HepG2 (cell line): ENCODE results near the gene ACTR3. TPM values are rescaled to one million over a fixed set of nuclear protein-coding genes. Genes with fewer than 3 reads are reported as not detected.

ENCODE experiments used
- AGO1 ChIP-seq: fragments of 200-400 bp; formaldehyde crosslinking; IDR thresholded peaks from 2 replicates; pipeline ENCODE4 v1.6.1; 2017; ENCODE audit warnings: mild to moderate bottlenecking, low read depth, low read length, moderate library complexity; ENCODE audit not compliant: poor library complexity, severe bottlenecking
- ATRX ChIP-seq: sonication (generic); formaldehyde crosslinking; IDR thresholded peaks from 2 replicates; pipeline ENCODE4 v1.4.0; 2020; ENCODE audit warnings: missing genetic modification reagents, borderline replicate concordance
- CEBPB ChIP-seq: IDR thresholded peaks from 2 replicates; pipeline ENCODE4 v1.6.1; 2011; ENCODE audit warnings: low read depth, low read length, improper control_type of control experiment, borderline replicate concordance
- ELF3 ChIP-seq: IDR thresholded peaks from 2 replicates; pipeline ENCODE4 v1.6.1; 2016; ENCODE audit warnings: missing genetic modification reagents, missing compliant biosample characterization
- ISX ChIP-seq: sonication (generic); formaldehyde crosslinking; conservative IDR thresholded peaks from 2 replicates; pipeline ENCODE4 v1.5.0; 2020; ENCODE audit warnings: missing genetic modification reagents
- KDM2A ChIP-seq: sonication (generic); formaldehyde crosslinking; IDR thresholded peaks from 2 replicates; pipeline ENCODE4 v1.4.0; 2020; ENCODE audit warnings: low read depth, missing genetic modification reagents, borderline replicate concordance
- KMT2A ChIP-seq: sonication (generic); formaldehyde crosslinking; IDR thresholded peaks from 2 replicates; pipeline ENCODE4 v1.4.0; 2020; ENCODE audit warnings: missing genetic modification reagents
- NFE2 ChIP-seq: sonication (generic); formaldehyde crosslinking; IDR thresholded peaks from 2 replicates; pipeline ENCODE4 v1.4.0; 2020; ENCODE audit warnings: missing genetic modification reagents
- PHB2 ChIP-seq: fragments of 450-650 bp; IDR thresholded peaks from 2 replicates; pipeline ENCODE4 v1.6.1; 2018; ENCODE audit not compliant: partially characterized antibody
- PHF21A ChIP-seq: sonication (generic); formaldehyde crosslinking; IDR thresholded peaks from 2 replicates; pipeline ENCODE4 v1.5.0; 2020; ENCODE audit warnings: mild to moderate bottlenecking, missing genetic modification reagents
- RELA ChIP-seq: sonication (generic); formaldehyde crosslinking; IDR thresholded peaks from 2 replicates; pipeline ENCODE4 v1.4.0; 2020; ENCODE audit warnings: missing genetic modification reagents
- REST ChIP-seq, 2 experiments: IDR thresholded peaks; 2 replicates each; pipeline ENCODE4 v1.6.1; 2011 to 2012; ENCODE audit warnings: low read length in 2 of 2, borderline replicate concordance in 1 of 2, low read depth in 1 of 2, mild to moderate bottlenecking in 1 of 2, moderate library complexity in 1 of 2
- SALL2 ChIP-seq: sonication (generic); formaldehyde crosslinking; IDR thresholded peaks from 2 replicates; pipeline ENCODE4 v1.8.1; 2023; ENCODE audit warnings: mild to moderate bottlenecking, missing genetic modification reagents, inconsistent platforms
- TCF7L2 ChIP-seq: IDR thresholded peaks from 2 replicates; pipeline ENCODE4 v1.6.1; 2011; ENCODE audit warnings: mild to moderate bottlenecking, low read depth, low read length, moderate library complexity
- TEAD3 ChIP-seq: optimal IDR thresholded peaks from 2 replicates; pipeline ENCODE3; 2016; ENCODE audit warnings: borderline replicate concordance
- ZFP37 ChIP-seq: sonication (generic); formaldehyde crosslinking; IDR thresholded peaks from 2 replicates; pipeline ENCODE4 v1.4.0; 2020; ENCODE audit warnings: missing genetic modification reagents, borderline replicate concordance
- ZNF512 ChIP-seq: sonication (generic); formaldehyde crosslinking; IDR thresholded peaks from 2 replicates; pipeline ENCODE4 v1.4.0; 2020; ENCODE audit warnings: mild to moderate bottlenecking, missing genetic modification reagents
- ZNF567 ChIP-seq: sonication (generic); formaldehyde crosslinking; IDR thresholded peaks from 2 replicates; pipeline ENCODE4 v1.8.1; 2023; ENCODE audit warnings: mild to moderate bottlenecking, missing genetic modification reagents, borderline replicate concordance
- ZNF577 ChIP-seq: sonication (generic); formaldehyde crosslinking; IDR thresholded peaks from 2 replicates; pipeline ENCODE4 v1.4.0; 2020; ENCODE audit warnings: mild to moderate bottlenecking, low read depth, missing genetic modification reagents, borderline replicate concordance
- ZNF850 ChIP-seq: sonication (generic); formaldehyde crosslinking; conservative IDR thresholded peaks from 2 replicates; pipeline ENCODE4 v1.9.0; 2021; ENCODE audit warnings: mild to moderate bottlenecking, missing genetic modification reagents
- polyA plus RNA-seq, 8 experiments: library from polyadenylated mRNA; depleted of rRNA in 3 of 8; stranded (reverse) in 7 of 8; unstranded in 1 of 8; fragments of >200 nt; fragmentation: Illumina TruSeq in 4 of 8; extraction: Trizol in 4 of 8; gene quantifications; 2 replicates each; pipeline versions ENCODE4 v1.2.1 to v1.2.3, GENCODE V29; 2011 to 2016; ENCODE audit warnings: low read depth in 4 of 8, missing spikeins in 1 of 8, mixed read lengths in 1 of 8; ENCODE audit not compliant: insufficient read depth in 1 of 8
- total RNA-seq, 5 experiments: library from RNA; depleted of rRNA; stranded (reverse); fragments of >200 nt; fragmentation: Illumina TruSeq; extraction: Trizol; gene quantifications; 2 replicates each; pipeline ENCODE4 v1.2.3, GENCODE V29; 2016; ENCODE audit warnings: low read depth in 1 of 5
- TF ChIP-seq, protein P1 (sequence below): sonication (generic); formaldehyde crosslinking; IDR thresholded peaks from 2 replicates; pipeline ENCODE4 v1.9.0; 2021; ENCODE audit warnings: missing genetic modification reagents, borderline replicate concordance
- TF ChIP-seq, protein P2 (sequence below): sonication (generic); formaldehyde crosslinking; IDR thresholded peaks from 2 replicates; pipeline ENCODE4 v1.5.0; 2020; ENCODE audit warnings: missing genetic modification reagents

The ACTR3 gene
- total and polyA plus RNA-seq, 2 of the 13 experiments (the other 11 are each of a cell fraction or from before 2014, with no cell fraction given) = 123 to 225 TPM

GRCh38 chr2:113977060-113977659 is 87.3 kb downstream of the ACTR3 start (continued):
- TF ChIP-seq, protein P1, sequence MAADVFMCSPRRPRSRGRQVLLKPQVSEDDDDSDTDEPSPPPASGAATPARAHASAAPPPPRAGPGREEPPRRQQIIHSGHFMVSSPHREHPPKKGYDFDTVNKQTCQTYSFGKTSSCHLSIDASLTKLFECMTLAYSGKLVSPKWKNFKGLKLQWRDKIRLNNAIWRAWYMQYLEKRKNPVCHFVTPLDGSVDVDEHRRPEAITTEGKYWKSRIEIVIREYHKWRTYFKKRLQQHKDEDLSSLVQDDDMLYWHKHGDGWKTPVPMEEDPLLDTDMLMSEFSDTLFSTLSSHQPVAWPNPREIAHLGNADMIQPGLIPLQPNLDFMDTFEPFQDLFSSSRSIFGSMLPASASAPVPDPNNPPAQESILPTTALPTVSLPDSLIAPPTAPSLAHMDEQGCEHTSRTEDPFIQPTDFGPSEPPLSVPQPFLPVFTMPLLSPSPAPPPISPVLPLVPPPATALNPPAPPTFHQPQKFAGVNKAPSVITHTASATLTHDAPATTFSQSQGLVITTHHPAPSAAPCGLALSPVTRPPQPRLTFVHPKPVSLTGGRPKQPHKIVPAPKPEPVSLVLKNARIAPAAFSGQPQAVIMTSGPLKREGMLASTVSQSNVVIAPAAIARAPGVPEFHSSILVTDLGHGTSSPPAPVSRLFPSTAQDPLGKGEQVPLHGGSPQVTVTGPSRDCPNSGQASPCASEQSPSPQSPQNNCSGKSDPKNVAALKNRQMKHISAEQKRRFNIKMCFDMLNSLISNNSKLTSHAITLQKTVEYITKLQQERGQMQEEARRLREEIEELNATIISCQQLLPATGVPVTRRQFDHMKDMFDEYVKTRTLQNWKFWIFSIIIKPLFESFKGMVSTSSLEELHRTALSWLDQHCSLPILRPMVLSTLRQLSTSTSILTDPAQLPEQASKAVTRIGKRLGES = no peak
- no peak for TF ChIP-seq PHB2
- TF ChIP-seq KMT2A = no peak
- TF ChIP-seq, protein P2, sequence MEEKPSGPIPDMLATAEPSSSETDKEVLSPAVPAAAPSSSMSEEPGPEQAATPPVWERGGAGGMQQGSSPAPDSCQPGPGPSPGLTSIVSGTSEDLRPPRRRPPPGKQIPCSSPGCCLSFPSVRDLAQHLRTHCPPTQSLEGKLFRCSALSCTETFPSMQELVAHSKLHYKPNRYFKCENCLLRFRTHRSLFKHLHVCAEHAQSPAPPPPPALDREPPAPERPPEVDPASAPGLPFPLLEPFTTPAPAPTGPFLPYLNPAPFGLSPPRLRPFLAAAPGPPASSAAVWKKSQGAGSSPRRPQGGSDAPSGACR (CRISPR knock-in tag) = no peak; the same call in 1 of the 2 replicates
- no peak for TF ChIP-seq TEAD3 (CRISPR knock-in tag)
- TF ChIP-seq ISX = no peak
- TF ChIP-seq REST (IDR thresholded peaks at IDR 0.05; ENCODE audit: borderline replicate concordance in 1 of 2, low read depth in 1 of 2, low read length in 2 of 2) = no peak
- no peak for TF ChIP-seq RELA (CRISPR knock-in tag)
- TF ChIP-seq ZNF567 (CRISPR knock-in tag) = no peak
- TF ChIP-seq TCF7L2 = no peak
- no peak; the same call in 1 of the 2 replicates for TF ChIP-seq CEBPB
- no peak for TF ChIP-seq ATRX
- TF ChIP-seq SALL2 = peak; percentile 72
- no peak for TF ChIP-seq ZNF577 (CRISPR knock-in tag)
- no peak for TF ChIP-seq KDM2A (CRISPR knock-in tag)
- 0 out of 2 replicates have a peak, but pooled peaks have one; percentile 30 for TF ChIP-seq ZFP37
- no peak for TF ChIP-seq AGO1
- no peak for TF ChIP-seq NFE2 (CRISPR knock-in tag)
- TF ChIP-seq ELF3 (CRISPR knock-in tag) = no peak
- TF ChIP-seq ZNF512 (CRISPR knock-in tag) = 0 out of 2 replicates have a peak, but pooled peaks have one; percentile 20
- TF ChIP-seq ZNF850 (CRISPR knock-in tag) = no peak
- TF ChIP-seq PHF21A = no peak
